GM19238 (cell line): ENCODE measurements around the gene RFX1.
"Not testable (repeated sequence)": the region's sequence is repeated elsewhere in the genome, so short reads cannot be mapped to it uniquely, and the experiment has no call there.

Experiments used
- DNase-seq: peaks from one replicate; pipeline ENCODE4 v3.0.0; 2011; ENCODE audit warnings: low spot score; ENCODE audit not compliant: insufficient read length

RFX1 gene

DNA sequence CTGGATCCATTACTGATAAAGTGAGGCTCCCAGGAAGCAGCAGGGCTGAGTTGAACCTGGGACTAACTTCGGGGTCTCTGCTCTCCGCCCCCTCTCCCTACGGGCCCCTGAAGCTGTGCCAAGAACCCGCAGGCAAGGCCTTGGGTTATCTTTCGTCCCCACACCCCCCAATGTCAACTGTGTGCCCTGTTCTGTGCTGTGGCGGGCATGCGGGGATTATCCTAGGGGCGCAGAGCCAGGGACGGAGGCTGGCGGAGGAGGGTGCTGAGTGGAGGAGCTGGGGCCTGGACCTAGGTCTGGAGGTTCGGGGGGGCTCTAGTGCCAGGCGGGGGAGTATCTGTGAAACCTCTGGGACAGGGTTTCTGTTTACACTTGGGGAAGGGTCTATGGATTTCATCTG, 26.4 kb downstream of the RFX1 start:
- DNase-seq = no peak

DNA sequence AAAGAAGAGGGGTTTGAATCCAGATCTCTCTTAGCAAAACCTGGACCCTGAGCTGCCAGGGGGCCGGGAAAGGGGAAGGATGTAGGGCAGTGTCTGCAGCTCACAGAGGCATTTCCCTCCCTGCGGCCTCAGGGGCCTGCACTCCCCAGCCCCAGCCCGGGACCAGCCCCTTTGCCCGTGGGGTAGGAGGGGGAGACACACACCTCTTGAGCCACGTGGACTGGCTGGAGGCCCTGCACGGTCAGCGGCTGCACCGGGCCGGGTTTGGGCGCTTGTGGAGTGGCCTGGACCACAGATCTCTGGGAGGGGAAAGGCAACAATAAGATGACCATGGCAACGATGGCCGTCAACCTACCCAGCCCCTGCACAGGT, 26.9 kb downstream of the RFX1 start:
- DNase-seq = no peak

- DNase-seq = no peak
These were observed 27.5 kb downstream of the RFX1 start for GRCh38 chr19:13978351-13979243.

- no peak for DNase-seq
These were observed 28.3 kb downstream of the RFX1 start for GRCh38 chr19:13977803-13978202.

DNA sequence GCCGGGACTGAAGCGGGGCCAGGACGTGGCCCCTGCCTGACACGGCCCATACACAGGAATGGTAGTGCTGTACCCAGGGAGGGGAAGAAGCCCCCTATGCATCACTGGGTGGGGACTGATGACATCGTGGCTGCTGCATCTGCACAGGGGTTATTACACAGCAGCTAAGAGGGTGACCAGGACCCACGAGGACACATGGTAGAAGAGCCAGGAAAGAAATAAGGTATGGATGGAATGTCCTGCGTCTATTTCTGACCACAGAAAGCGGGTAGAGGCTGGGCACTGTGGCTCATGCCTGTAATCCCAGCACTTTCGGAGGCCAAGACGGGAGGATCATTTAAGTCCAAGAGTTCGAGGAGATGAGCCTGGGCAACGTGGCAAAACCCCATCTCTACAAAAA, 29.7 kb downstream of the RFX1 start:
- DNase-seq = no peak

DNA sequence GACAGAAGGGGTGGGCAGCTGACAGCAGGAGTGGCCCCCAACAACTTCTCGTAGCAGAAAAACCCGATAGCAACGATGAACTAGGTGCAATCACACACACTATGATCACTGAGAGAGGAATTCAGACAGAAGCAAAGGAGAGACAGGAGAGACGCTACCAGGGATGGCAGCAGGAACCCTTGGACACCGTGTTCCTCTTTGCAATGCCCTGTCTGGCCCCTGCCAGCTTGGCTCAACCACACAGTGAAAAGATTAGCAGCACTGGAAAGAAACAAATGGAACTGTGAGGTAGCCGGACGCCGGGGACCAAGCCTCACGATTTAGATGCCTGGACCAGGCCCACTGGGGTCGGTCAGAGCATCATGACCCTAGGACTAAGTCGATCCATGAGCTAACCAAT, 30.2 kb downstream of the RFX1 start:
- DNase-seq = no peak

DNA sequence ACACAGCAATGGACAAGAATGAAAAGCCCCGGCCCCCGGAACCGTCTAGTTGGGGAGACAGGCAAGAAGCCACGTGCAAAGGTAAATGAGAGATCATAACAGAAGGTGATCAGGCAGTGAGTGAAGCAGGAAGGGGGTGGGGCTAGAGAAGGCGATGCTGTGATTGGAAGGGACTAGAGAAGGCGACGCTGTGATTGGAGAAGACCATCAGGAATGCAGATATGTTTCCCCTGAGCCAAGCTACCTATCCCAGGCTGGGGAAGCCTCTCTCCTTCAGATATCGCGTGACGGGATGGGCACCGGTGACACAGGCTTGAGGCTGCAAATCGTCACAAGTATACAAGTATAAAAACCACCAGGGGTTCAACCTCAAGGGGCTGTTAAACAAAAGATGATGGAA, 32.0 kb downstream of the RFX1 start:
- DNase-seq = no peak

- DNase-seq = not testable (repeated sequence)
These were observed 32.6 kb downstream of the RFX1 start for GRCh38 chr19:13973479-13973878.

DNA sequence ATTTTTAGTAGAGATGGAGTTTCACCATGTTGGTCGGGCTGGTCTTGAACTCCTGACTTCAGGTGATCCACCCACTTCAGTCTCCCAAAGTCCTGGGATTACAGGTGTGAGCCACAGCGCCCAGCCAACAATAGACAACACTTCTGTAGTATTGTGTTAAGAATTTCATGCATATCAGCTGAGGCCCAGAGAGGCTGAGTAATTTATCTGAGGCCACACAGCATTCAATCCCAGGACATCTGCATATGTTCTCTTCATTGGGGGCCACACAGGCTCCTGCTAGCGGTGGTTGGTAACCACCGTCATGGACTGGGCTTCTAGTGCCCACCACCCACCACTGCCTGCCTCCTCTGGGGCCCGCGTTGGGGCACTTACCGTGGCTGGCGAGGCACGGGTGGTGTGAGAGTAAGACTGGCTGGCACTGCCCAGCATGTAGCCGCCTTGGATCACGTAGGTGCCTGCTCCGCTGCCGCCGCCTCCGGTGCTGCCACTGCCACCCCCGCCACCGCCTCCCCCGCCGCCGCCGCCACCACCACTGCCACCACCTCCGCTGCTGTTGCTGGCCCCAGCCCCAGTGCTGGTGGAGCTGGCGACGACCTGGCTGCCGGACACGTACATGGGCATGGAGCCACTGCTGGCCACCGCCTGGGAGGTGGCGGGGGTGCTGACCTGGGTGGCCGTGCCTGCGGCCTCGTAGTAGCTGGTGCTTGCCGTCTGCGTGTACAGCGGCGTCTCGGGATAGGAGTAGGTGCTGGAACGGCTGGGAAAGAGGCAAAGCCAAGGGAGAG, 33.6 kb downstream of the RFX1 start:
- DNase-seq = no peak

DNA sequence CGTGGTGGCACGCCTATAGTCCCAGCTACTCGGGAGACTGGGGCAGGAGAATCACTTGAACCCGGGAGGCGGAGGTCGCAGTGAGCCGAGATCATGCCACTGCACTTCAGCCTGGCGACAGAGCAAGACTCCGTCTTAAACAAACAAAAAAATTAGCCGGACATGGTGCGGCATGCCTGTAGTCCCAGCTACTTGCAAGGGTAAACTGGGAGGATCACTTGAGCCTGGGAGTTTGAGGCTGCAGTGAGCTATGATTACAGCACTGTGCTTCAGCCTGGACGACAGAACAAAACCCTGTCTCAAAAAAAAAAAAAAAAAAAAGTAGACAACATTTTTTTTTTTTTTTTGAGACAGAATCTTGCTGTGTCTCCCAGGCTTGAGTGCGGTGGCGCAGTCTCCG, 34.3 kb downstream of the RFX1 start:
- DNase-seq = not testable (repeated sequence)

DNA sequence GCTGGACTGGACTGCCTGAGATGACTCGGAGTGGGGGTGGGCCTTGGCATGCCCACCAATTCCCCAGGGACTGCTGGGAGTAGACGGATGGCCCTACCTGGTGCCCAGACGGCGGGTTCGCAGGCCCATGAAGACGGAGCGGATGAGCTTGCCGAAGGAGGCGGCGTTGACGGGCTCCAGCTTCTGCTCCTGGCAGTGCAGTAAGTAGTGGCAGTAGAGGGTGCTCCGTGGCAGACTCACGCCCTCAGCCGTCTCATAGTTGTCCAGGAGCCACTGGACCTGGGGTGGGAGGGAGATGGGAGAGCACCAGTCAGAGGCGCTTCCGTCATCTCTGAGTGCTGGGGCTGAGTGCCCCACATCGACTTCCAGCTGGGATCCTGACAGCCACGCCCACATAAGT, 36.2 kb downstream of the RFX1 start:
- no peak for DNase-seq

- no peak for DNase-seq
These were observed 37.1 kb downstream of the RFX1 start for GRCh38 chr19:13968999-13969398.

DNA sequence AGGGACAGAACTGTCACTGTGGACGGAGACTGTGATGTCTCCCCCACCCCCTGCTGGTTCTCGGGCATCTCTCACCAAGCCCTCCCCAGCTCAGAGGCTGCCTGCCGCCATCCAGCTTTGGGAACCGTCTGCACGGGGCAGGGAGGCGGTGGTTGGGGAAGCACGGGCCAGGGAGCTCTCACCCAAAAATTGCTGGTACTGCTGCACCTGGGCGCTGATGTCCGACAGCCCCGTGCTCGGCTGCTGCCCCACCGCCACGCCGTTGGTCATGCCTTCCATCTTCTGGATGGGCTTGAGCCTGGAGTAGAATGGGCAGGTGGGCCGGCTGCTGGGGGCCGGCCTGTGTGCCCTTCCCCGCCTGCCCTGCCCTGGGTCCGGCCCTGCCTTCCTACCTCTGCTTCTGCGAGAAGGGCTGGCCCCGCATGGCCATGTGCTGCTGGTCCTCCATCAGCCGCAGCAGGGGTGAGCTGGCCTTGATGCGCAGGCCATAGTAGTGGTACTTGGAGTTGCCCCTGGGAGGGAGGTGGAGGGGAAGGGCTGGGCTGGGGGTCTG, 37.7 kb downstream of the RFX1 start:
- no peak for DNase-seq

DNA sequence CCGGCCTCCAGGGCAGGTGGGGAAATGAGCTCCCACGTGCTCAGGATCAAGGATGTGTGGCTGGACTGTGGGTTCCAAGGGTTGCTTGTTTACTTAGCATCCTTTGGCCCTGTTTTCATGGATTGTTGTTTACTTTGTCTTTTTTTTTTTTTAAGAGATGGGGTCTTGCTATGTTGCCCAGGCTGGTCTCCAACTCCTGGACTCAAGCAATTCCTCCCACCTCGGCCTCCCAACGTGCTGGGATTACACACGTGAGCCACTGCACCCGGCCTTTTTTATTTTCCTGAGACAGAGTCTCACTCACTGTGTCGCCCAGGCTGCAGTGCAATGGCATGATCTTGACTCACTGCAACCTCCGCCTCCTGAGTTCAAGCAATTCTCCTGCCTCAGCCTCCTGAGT, 38.9 kb downstream of the RFX1 start:
- DNase-seq = not testable (repeated sequence)

- DNase-seq = no peak
These were observed 39.4 kb downstream of the RFX1 start for GRCh38 chr19:13966684-13967128.

- DNase-seq = no peak
These were observed 40.0 kb downstream of the RFX1 start for GRCh38 chr19:13965926-13966683.

GRCh38 chr19:13965377-13965896, 40.7 kb downstream of the RFX1 start:
- no peak for DNase-seq

DNA sequence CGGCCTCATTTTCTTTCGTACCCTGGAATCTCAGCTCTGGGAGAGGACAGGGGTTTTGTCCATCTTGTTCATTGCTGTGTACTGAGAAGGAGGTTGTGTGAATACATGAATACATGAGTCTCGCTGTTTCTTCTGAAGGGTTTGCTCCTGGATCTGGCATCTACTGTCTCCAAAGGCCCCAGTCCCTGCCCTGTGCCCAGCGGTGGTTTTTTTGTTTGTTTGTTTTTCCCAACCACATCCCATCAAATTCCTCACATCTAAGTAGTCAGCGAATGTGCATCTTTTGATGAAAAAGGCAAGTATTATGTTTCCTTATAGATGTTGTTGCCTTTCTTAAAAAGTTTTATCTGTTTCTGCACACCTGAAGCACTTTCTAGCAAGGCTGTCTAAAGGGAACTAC, 41.3 kb downstream of the RFX1 start:
- no peak for DNase-seq

GRCh38 chr19:13963603-13964105, 42.5 kb downstream of the RFX1 start:
- DNase-seq = no peak

DNA sequence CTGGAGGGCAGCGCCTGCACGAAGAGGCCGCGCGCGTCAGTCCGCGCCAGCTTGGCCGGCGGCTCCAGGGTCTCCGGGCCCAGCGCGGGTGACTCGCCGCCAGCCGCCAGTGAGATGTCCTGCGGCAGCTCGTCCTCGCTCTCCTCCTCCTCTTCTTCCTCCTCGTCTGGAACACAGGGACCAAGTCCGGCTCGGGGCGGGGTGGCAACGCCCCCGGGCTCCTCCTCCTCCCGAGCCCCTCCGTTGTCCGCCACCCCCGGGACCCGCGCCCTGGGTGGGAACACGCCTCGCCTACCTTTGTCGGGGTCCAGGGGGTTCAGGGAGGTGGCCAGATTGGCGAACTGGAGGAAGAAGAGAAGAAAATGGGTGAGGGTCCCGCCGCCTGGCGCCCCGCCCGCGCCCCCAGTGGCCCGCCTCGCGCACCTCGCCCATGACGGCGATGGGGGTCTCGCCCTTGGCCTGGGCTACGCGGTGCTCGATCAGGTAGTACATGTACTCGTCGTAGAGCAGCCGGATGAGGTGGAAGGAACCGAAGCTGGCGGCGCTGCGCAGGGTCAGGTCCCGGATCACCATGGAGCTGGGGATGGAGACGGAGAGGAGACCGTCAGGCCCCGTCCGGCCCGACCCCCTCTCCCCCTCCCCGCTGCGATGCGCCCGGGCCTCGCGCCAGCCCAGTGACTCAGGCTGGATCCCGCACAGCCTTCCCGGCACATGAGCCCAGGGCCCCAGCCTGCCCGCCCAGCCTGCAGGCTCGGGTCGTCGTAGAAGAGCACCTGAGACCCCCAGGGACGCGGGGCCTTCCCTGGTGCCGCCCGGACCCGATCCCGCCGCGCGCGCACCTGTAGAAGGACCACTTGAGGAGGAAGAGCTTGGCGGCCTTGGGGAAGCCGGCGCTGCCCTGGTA, 43.2 kb downstream of the RFX1 start:
- no peak for DNase-seq
